AG08395 (cell line): ENCODE data around the gene SBF2.
"Not testable (repeated sequence)": the region's sequence is repeated elsewhere in the genome, so short reads cannot be mapped to it uniquely, and the experiment has no call there.

Experiments
- DNase-seq: peaks from one replicate; pipeline ENCODE4 v3.0.0; 2012; ENCODE audit warnings: mixed read lengths, low spot score

SBF2 gene

DNA sequence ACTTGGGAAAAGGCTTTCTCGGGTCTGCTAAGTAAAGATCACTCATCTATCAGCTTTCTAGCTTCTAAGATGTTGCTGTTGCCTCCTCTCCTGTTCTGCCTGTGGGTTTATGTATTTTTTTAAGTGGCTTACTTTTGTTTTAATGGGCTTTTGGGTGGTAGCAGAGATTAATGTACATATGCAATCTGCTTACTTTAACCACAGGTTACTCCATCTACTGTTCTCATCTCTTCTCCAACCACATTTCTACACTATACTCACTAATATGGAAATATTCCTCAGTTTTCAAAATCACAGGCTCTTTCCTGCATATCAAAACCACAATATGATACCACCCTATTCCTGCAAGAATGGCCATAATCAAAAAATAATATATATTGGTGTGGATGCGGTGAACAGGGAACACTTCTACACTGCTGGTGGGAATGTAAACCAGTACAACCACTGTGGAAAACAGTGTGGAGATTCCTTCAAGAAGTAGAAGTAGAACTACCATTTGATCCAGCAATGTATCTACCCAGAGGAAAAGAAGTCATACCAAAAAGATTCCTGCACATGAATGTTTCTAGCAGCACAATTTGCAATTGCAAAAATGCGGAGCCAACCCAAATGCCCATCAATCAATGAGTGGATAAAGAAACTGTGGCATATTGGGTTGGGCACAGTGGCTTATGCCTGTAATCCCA lies 341.4 kb downstream of the SBF2 start:
- no peak for DNase-seq

DNA sequence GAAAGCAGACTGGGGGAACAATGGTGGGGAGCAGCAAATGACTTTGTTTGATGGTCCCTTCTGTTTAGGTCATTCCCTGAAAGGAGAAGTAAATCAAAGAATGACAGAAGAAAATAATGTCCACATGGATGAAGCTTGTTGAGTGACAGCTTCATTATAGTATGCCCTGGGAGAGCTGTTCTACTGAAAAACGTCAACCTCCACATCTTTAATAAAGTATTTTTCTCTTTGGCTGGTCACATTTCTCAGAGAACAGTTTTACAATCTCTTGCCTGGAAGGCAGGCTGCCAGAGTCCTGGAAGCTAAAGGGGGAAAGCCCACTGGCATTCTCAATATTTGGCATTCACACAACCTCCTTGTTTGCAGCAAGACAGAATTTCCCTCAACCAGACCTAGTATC lies 342.2 kb downstream of the SBF2 start:
- DNase-seq = peak; percentile 3

- DNase-seq = no peak
Observed at GRCh38 chr11:9950462-9950861, 343.6 kb downstream of the SBF2 start.

DNA sequence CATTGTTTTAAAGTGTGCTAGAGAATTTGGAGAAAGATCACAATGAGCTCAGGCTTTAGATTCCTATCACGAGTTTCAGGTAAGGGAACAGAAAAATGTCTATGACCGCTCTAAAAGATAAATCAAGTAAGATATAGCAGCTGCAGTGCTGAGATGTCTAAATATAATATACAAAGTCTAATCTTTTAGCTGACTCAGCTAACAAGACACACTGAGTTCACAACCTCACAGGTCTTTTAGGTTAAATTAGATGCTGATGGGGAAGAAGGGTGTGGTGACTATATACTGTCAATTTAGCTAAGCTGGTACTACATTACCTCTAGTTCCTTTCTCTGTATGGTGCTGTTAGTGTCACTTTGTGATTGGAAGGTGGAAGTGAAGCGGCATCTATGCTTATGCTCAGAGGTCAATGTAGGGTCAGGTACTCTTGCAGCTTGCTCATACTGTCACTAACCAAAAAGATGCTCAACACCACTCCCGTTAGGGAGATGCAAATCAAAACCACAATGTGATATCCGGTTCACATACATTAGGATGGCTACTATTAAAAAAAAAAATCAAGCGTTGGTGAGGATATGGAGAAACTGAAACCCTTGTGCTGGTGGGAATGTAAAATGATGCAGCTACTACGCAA lies 346.7 kb downstream of the SBF2 start:
- DNase-seq = no peak

DNA sequence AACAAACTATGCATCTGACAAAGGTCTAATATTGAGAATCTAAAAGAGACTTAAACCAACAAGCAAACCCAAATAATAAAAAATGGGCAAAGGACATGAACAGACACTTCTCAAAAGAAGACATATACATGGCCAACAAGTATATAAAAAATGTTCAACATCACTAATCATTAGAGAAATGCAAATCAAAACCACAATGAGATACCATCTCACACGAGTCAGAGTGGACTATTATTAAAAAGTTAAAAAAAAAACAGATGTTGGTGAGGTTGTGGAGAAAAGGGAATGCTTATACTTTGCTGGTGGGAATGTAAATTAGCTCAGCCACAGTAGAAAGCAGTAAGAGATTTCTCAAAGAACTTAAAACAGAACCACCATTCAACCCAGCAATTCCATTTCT lies 348.3 kb downstream of the SBF2 start:
- DNase-seq = not testable (repeated sequence)

DNA sequence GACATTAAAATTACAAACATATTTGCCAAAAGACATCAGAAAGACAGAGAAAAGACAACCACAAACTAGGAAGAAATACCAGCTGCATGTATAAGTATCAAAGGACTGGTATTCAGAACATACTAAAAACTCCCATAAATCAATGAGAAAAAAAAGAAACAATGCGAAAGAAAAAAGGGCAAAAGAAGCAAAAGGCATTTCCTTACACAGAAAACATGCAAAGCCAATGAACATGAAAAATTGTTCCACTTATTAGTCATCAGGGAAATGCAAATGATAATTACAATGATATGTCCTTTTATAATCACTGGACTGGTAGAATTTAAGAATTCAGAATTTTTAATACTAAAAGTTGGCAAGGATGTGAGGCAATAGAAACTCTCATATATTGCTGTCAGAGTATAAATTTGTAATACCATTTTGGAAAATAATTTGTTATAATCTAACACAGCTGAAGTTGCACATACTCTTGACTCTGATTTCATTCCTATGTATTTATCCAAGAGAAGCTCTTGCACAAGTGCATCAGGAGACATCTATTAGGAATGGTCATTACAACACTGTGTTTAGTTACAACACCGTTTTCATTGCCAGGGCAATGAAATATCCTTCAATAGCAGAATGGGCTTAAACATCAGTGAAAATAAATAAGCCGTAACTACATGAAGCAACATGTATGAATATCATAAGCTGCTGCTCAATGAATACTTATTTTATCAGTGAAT lies 350.5 kb downstream of the SBF2 start:
- DNase-seq = peak; percentile 67

- DNase-seq = no peak
Observed at GRCh38 chr11:9941991-9942390, 352.0 kb downstream of the SBF2 start.

DNA sequence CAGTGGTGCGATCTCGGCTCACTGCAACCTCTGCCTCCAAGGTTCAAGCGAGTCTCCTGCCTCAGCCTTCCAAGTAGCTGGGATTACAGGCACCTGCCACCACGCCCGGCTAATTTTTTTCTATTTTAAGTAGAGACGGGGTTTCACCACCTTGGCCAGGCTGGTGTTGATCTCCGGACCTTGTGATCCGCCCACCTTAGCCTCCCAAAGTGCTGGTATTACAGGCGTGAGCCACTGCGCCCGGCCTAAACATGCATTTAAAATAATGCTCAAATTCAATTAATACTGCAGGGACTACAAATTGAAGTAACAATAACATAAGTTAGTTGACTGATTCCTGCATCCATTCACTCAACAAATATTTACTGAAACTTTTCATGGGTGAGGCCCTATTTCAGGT lies 354.9 kb downstream of the SBF2 start:
- not testable (repeated sequence) for DNase-seq

- DNase-seq = no peak
Observed at GRCh38 chr11:9936754-9937153, 357.3 kb downstream of the SBF2 start.

- DNase-seq = not testable (repeated sequence)
Observed at GRCh38 chr11:9932843-9933242, 361.2 kb downstream of the SBF2 start.

- DNase-seq = not testable (repeated sequence)
Observed at GRCh38 chr11:9930562-9931331, 363.3 kb downstream of the SBF2 start.

DNA sequence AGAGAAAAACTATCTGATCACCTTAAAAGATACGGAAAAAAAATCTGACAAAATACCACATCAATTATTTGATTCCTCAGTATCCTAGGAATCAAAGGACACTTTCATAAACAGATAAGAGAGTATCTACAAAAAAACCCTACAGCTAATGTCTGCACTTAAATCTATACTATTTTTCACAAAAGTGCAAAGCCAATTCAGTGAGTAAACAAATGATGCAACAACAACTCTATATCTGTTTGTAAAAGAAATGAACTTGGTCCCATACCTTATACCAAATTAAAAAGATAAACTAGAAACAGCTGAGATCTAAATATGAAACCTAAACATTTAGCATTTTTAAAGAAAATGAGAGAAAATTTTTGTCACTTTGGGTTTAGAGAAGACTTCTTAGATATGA lies 366.3 kb downstream of the SBF2 start:
- no peak for DNase-seq

DNA sequence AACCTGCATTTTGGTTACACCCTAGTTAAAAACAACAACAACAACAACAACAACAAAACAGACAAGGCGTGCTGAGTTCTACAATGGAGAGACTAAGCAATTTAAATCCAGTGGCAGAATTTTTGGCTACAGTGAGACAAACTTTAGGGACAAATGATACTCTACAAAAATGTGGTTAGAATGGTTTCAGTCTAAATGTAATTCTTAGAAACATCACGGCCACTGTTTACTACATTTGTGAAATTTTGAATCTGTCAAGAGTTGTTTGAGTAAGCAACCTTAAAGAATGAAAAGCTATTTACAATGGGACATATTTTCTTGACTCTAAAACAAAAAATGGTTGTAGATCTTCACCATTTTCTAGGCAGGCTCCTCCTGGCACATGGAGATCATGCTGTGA lies 370.7 kb downstream of the SBF2 start:
- no peak for DNase-seq

- no peak for DNase-seq
Observed at GRCh38 chr11:9922806-9923205, 371.2 kb downstream of the SBF2 start.

DNA sequence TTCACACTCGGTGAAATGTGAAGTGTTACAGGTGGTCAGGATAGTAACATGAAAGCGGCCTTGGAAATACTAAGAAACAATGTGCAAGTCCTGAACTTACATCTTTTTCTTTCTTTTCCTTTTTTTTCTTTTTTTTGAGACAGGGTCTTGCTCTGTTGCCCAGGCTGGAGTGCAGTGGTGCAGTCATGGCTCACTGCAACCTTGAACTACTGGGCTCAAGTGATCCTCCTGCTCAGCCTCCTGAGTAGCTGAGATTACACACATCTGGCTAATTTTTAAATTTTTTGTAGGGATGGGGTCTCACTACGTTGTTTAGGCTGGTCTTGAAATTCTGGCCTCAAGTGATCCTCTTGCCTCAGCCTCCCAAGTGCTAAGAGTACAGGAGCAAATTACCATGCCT lies 377.5 kb downstream of the SBF2 start:
- DNase-seq = no peak

DNA sequence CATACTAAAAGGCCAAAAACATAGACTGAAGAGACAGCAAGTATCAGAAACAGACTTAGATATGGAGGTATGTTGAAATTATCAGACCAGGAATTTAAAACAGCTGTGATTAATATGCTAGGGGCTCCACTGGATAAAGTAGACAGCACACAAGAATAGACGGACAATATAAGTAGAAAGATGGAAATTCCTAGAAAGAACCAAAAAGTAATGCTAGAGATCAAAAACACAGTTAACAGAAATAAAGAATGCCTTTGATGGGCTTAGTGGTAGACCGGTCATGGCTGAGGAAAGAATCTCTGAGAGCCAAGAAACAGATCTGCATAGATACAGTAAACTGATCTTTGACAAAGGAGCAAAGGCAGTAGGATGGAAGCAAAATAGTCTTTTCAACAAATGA lies 380.0 kb downstream of the SBF2 start:
- no peak for DNase-seq

- DNase-seq = peak; percentile 79
Observed at GRCh38 chr11:9905960-9906791, 387.8 kb downstream of the SBF2 start.

DNA sequence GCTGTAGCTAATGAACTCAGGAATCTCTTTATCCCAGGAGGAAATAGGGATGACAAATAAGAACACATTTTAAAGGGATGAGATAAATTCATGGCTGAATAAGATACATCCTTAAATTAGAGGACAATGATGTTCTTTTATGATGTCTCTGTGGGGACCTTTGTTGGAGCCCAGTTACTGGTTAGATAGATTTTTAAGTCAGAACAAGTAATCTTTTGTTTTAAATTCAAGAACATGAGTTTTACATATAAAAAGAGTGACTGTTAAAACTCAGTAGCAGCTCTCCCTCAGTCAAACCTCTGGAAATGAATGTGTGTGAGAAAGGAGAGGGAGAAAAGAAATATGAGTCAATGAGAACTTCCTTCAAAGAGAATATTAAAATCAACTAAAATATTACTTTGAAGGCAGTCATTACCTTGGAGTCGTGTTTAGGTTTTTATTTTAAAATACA lies 388.5 kb downstream of the SBF2 start:
- no peak for DNase-seq

- DNase-seq = no peak
Observed at GRCh38 chr11:9903579-9903978, 390.4 kb downstream of the SBF2 start.

GRCh38 chr11:9901943-9902342 lies 392.1 kb downstream of the SBF2 start:
- DNase-seq = no peak

GRCh38 chr11:9900253-9900652 lies 393.8 kb downstream of the SBF2 start:
- DNase-seq = peak; percentile 41

DNA sequence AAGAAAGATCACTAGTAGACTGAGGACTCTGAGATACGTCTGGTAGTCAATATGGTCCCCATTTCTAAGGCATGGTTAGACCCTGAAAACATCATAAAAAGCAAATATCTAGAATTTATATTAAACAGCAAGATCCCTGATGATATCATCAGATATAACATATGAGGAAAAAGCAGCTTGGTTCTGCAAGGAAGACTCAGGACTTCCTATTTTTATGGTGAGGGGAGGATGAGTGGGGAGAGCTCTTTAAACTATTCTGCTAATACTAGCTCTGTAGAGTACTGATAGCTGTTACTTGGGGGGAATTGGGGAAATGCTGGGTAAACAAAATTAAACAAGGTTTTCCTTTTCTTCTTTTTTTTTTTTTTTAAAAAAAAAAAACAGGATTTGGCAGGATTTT lies 394.3 kb downstream of the SBF2 start:
- no peak for DNase-seq
